ENCODE data around the gene RBBP4.

The RBBP4 gene

GRCh38 chr1:32717503-32717902 is 66.5 kb downstream of the RBBP4 start:
- no peaks in the 10 kb centered on the region for H3K4me1 Mint-ChIP-seq (ENCODE audit: low read depth)
- H3K9me3 Mint-ChIP-seq: no peaks in the 10 kb centered on the region
- no peak overlapping the region for H3K4me3 Mint-ChIP-seq
- H3K27ac Mint-ChIP-seq: no peak overlapping the region
- no peaks in the 10 kb centered on the region for H3K27me3 Mint-ChIP-seq
- no peaks in the 10 kb centered on the region for H3K36me3 Mint-ChIP-seq (ENCODE audit: low read depth)

- Mint-ChIP-seq H3K27me3 (no peaks in the 10 kb centered on the region), H3K4me3 (no peak overlapping the region), H3K9me3 (no peaks in the 10 kb centered on the region), H3K27ac (no peak overlapping the region), H3K4me1 (ENCODE audit: low read depth) (no peaks in the 10 kb centered on the region), H3K36me3 (ENCODE audit: low read depth) (no peaks in the 10 kb centered on the region)
Observed at GRCh38 chr1:32718036-32718435, 67.0 kb downstream of the RBBP4 start.

DNA sequence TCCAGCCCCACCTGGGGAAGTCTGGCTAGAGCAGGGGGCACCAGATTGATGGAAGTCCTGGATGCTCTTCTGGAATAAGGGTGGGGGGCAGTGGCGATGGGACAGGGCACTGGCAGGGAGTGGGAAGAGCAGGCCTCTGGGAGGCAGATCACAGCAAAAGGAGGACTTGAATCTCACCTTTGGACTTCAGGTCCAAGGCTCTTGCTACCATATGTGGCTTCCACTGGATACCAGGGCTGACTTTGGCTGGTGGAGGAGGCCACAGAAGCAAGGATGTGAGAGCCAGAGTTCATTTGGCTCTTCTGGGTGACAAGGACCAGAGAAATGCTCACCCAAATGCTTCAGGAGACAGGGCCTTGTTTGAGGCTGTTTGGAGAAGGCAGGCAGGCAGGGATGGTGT is 67.5 kb downstream of the RBBP4 start:
- Mint-ChIP-seq H3K4me3 (no peak overlapping the region), H3K27me3 (no peaks in the 10 kb centered on the region), H3K9me3 (no peaks in the 10 kb centered on the region), H3K27ac (no peak overlapping the region), H3K4me1 (ENCODE audit: low read depth) (no peaks in the 10 kb centered on the region), H3K36me3 (ENCODE audit: low read depth) (no peaks in the 10 kb centered on the region)

GRCh38 chr1:32719681-32720275 is 68.8 kb downstream of the RBBP4 start:
- Mint-ChIP-seq H3K36me3 (ENCODE audit: low read depth) (no peaks in the 10 kb centered on the region), H3K27ac (no peak overlapping the region), H3K4me1 (ENCODE audit: low read depth) (no peaks in the 10 kb centered on the region), H3K9me3 (no peaks in the 10 kb centered on the region), H3K27me3 (no peaks in the 10 kb centered on the region), H3K4me3 (no peak overlapping the region)

GRCh38 chr1:32724678-32725614 is 73.9 kb downstream of the RBBP4 start:
- no peaks in the 10 kb centered on the region for H3K9me3 Mint-ChIP-seq

DNA sequence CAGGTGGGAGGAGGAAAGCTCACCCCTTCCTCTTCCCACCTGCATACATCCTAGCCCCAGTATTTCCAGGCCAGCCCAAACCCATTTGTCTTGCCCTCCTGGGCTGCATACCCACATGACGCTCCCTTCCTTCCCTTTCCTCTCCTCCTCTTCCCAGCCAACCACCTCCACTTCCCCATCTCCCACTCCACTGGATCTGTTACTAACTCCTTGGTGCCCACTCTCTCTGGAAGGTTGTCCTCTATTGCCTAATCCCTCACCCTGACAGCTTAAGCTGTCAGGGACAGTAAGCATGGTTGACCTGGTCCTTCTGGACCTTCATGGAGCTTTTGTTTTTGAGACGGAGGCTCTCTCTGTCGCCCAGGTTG is 74.6 kb downstream of the RBBP4 start:
- Mint-ChIP-seq H3K9me3 (no peaks in the 10 kb centered on the region), H3K4me1 (ENCODE audit: low read depth) (peaks cover 10% of the 10 kb centered on the region), H3K36me3 (ENCODE audit: low read depth) (no peaks in the 10 kb centered on the region), H3K4me3 (no peak overlapping the region), H3K27ac (no peak overlapping the region), H3K27me3 (peaks cover 4% of the 10 kb centered on the region)

More at GRCh38 chr1:32724678-32725614, 73.9 kb downstream of the RBBP4 start:
- Mint-ChIP-seq H3K27me3 (peaks cover 4% of the 10 kb centered on the region), H3K4me3 (no peak overlapping the region), H3K27ac (no peak overlapping the region), H3K36me3 (ENCODE audit: low read depth) (no peaks in the 10 kb centered on the region), H3K4me1 (ENCODE audit: low read depth) (peaks cover 10% of the 10 kb centered on the region)

GRCh38 chr1:32727876-32728275 is 76.9 kb downstream of the RBBP4 start:
- Mint-ChIP-seq H3K9me3 (no peaks in the 10 kb centered on the region), H3K27me3 (peaks cover 4% of the 10 kb centered on the region), H3K4me3 (no peak overlapping the region), H3K27ac (no peak overlapping the region), H3K36me3 (ENCODE audit: low read depth) (no peaks in the 10 kb centered on the region), H3K4me1 (ENCODE audit: low read depth) (peaks cover 13% of the 10 kb centered on the region)

GRCh38 chr1:32728413-32729077 is 77.5 kb downstream of the RBBP4 start:
- H3K4me1 Mint-ChIP-seq (ENCODE audit: low read depth): peaks cover 13% of the 10 kb centered on the region
- no peaks in the 10 kb centered on the region for H3K36me3 Mint-ChIP-seq (ENCODE audit: low read depth)
- no peaks in the 10 kb centered on the region for H3K9me3 Mint-ChIP-seq
- H3K27me3 Mint-ChIP-seq: peaks cover 4% of the 10 kb centered on the region
- H3K27ac Mint-ChIP-seq: no peak overlapping the region
- no peak overlapping the region for H3K4me3 Mint-ChIP-seq

GRCh38 chr1:32729254-32730046 is 78.4 kb downstream of the RBBP4 start:
- Mint-ChIP-seq H3K4me3 (no peak overlapping the region), H3K36me3 (ENCODE audit: low read depth) (no peaks in the 10 kb centered on the region)

DNA sequence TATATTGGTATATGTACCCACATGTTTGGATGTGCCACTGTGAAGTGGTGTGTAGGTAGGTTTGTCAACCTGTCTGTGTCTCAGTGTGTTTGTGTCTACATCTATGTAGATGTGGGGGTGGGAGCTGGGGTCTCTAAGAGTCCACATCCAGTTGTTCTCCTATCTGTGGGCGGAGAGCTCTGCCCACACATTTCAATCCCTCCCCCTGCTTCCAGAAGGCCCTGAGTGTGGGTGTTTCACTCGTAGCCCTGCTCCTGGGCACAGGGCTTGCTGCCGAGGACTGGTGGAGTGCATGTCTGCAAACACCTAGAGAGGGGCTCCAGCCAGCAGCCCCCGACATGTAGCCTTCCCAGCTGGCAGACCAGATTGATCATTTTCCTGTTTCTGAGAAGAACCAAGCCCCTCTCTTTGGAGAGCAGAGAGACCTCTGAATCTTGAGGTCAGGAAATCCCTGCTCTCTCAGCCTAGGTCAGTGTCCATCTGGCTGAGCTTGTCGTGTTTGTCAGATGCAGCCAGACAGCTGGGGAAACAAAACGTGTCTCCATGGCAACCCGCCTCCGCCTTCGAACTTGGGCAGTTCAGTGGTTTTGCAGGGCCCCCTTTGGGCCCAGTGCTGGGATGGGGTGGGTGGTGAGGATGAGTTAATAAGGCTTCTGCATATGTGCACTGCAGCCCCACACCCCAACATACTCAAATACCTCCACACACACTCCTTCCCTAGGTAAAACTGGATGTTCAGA is 82.7 kb downstream of the RBBP4 start:
- H3K36me3 Mint-ChIP-seq (ENCODE audit: low read depth): no peaks in the 10 kb centered on the region
- no peak overlapping the region for H3K27ac Mint-ChIP-seq
- no peaks in the 10 kb centered on the region for H3K9me3 Mint-ChIP-seq
- H3K4me3 Mint-ChIP-seq: no peak overlapping the region
- no peaks in the 10 kb centered on the region for H3K27me3 Mint-ChIP-seq
- H3K4me1 Mint-ChIP-seq (ENCODE audit: low read depth): peaks cover 3% of the 10 kb centered on the region

More at GRCh38 chr1:32729254-32730046, 78.4 kb downstream of the RBBP4 start:
- H3K9me3 Mint-ChIP-seq: no peaks in the 10 kb centered on the region
- peaks cover 4% of the 10 kb centered on the region for H3K27me3 Mint-ChIP-seq
- H3K27ac Mint-ChIP-seq: no peak overlapping the region
- H3K4me1 Mint-ChIP-seq (ENCODE audit: low read depth): peaks cover 13% of the 10 kb centered on the region
